HG03175 (cell line): Measurements from ENCODE around the gene MBD5.

Source experiments
- ATAC-seq: cut with Tn5 transposase; IDR thresholded peaks from one replicate; pipeline ENCODE4 v1.9.1; 2021; ENCODE audit warnings: mild to moderate bottlenecking, moderate library complexity; ENCODE audit not compliant: unreplicated experiment

The MBD5 gene

DNA sequence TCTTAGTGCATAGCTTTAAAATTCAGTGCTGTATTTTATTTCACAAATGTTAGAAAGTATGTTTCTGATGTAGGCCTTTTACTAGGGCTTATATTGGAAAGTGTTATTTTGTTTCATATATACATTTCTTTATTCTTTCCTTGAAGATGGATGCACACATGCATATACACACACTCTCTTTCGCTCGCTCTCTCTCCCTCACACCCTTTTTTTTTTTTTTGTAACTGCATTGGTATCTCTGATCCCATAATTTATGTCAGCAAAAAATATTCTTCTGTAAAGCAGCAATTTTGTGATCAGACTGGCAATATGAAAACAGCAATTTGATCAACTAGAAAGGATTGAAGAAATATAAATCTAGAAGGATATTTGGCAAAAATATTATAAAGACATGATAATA lies 2.0 kb downstream of the MBD5 start:
- no peak for ATAC-seq

DNA sequence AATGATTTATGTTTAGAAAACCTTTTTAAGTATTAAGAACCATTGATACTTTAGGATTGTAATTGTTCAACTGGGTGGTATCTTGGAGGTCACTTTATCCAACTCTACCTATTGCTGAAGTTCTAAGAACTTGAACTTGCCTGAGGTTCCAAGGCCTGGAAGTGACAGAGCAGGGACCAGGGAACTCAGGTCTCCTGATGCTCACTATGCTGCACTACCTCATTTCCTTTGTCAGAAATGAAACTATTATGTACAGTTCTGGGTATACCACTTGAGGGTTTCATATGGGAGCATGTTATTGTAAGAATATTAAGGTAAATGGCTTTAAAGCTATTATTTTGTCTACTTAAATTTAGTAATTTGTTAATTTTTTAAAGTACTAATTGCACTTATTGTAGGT lies 3.0 kb downstream of the MBD5 start:
- ATAC-seq: peak; percentile 21

DNA sequence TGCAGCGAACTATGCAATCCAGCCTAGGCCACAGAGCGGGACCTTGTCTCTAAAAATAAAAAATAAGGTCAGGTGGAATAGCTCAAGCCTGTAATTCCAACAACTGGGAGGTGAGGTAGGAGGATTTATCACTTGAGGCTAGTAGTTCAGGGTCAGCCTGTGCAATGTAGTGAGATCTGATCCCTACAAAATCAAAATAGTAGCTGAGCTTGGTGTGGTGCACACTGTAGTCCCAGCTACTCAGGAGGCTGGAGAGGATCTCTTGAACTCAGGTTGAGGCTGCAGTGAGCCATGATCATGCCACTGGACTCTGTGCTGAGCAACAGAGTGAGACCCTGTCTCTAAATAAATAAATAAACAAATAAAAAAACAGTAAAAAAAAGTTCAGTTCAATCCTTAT lies 5.7 kb downstream of the MBD5 start:
- ATAC-seq: no peak

DNA sequence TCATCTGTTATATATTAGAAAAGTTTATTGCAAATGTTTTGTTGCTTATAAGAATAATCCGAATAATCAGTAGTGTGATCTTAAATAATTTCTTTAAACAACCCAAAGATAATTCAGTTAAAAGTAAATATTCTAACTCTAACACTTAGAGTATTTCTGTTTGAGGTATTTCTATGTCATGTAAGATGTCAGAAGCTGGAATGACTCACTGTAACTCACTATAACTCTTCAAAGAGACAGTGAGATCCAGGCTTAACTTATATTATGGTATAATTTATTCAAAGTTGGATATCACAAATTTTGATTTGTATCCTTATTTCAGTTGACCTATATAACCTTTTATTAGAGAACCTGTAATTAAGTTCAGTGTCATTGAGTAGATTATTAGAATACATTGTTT lies 6.9 kb downstream of the MBD5 start:
- no peak for ATAC-seq

DNA sequence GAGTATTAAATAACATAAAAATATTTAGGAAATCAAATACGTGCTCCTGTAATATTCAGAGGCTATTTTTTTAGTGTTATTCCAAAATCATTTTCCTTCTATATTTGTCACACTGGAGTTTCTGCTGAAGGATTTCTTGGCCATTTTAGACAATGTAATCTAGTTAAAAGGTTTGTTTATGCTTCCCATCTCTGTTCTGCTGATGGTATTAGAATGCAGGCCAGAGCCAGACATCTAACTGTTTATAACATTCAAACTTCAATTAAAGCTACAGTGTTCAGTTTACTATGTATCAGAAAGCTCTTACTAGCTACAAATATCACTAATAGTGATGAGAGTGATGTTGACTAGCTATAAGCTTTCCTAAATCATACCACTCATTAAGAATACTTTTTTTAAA lies 7.9 kb downstream of the MBD5 start:
- no peak for ATAC-seq

DNA sequence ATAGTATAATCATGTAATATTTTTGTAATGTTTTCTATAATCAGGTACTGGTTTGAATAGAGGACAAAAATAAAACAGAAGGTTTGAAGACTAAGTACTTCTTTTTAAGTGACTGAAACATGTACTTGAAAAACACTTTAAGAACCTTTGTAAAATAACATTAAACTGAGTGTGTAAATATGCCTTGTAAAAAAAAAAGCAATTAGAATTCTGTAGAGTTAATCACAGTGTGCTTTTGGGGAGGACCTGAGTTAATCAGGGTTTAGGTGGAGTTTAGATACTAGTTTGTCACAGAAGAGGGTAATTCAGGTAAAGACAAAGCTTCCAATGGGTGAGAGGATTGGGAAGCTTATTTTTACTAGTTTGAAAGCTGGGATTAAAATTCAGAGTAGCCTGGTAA lies 10.3 kb downstream of the MBD5 start:
- no peak for ATAC-seq

DNA sequence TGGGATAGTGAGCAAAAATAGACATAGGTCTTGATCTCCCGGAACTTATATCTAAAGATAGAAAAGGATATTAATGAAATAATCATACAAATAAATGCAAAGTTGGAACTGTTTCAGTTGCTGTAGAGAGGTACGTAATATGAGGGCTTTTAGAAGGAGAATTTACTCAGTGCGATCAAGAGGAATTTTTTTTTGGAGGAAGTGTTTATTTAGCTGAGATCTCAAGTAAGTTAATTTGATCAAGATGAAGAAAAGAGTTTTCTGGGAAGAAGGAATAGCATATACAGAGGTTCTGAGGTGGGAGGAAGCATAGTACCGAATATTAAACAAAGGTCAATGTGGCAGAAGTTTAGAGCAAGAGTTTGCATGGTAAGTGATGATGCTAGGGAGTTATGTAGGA lies 11.3 kb downstream of the MBD5 start:
- ATAC-seq: no peak

DNA sequence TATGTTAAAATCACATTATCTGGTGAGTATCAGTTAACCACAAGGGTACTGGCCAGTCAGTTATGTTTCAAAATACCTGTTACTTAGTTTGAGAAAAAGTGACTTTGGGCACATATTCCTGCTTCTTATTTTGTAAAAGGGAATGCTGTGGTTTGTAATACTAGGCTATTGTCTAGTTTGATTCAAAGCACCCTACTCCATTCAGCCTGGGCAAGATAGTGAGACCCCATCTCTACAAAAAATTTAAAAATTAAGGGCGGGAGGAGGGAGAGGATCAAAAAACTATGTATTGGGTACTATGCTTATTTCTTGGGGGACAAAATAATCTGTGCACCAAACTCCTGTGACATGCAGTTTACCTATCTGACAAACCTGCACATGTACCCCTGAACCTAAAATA lies 18.9 kb downstream of the MBD5 start:
- ATAC-seq: no peak

DNA sequence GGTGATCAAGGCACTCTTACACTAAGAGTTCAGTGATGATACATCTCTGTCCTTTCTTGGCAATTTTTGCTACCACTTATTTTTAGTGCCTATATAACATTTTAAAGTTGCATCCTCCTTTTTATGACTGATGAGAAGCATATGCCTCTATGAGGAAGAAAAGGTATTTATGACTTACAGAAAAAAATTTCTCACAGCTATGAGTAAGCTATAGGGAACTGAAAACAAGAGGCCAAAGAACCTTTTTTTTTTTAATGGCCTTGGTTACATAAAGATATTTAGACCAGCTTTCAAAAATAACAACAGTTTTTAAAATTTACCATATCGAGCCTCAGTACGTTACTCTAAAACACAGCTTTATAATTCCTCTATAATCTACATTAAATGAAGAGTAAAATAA lies 21.3 kb downstream of the MBD5 start:
- peak; percentile 88 for ATAC-seq

DNA sequence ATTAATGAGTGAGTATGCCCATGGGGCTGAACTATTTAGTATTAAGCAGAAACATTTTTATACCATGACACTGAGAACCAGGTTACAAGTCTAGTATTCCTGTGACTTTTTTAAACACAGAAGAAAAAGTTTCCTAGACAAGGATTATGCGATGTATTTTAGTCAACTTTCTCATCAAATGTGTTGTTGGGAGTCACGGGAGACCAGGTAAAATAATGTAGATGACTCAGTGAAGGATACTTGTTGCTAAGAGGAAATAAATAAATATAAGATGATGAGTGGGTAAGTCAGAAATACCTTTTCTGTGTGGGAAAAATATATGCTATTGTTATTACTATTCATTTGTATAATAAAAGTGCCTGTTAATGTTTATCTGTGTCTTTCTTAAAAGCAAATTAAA lies 23.4 kb downstream of the MBD5 start:
- ATAC-seq: no peak

DNA sequence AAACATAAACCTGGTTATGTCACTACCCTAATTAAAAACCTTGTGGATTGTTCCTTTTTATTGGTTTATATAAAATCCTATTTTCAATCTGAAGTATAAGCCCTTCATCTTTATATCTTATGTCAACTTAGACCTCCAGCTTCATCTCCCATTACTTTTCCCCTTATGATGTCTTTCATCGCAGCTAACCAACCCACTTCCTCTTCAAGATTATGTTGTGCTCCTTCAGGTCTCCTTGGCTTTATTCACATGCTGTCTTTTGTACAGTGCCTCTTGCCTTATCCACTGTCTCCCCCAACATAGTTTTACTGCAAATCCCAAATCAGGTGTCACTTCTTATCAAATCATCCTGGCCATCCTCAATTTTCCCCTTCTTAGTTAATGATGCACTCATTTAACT lies 25.9 kb downstream of the MBD5 start:
- no peak for ATAC-seq

DNA sequence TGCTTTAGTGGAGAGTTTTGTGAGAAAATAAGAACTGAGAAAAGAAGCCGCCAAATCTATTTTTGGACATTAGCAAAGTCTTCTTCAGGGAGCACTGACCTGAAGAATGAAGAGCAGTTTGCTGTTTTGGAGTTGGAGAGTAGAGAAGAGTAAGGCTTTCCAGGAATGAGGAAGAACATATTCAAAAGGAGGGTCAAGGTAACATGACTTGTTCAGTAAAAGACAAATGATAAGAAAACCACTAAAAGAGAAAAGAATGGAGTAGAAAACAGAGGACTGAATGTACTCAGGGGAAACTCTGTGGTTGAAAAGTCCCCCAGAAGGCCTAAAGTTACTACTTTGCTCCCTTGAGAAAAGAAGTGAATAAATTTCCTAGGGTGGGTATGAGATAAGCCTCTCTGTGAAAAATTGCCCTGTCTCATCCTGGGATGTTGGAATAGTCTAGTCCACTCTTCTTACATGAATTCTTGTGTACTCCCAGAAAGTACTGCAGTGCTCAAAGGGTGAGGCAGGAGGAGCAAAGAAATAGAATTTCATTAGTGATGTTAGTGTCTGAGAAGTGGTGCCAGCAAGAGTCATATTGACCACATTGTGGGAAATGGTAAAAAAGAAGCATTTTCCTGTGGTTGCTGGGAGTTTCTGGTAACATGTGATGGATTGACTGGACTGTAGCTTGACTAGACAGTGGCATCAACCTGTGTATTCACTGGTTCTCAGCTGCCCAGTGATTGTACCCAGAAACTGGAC lies 27.8 kb downstream of the MBD5 start:
- peak; percentile 58 for ATAC-seq

DNA sequence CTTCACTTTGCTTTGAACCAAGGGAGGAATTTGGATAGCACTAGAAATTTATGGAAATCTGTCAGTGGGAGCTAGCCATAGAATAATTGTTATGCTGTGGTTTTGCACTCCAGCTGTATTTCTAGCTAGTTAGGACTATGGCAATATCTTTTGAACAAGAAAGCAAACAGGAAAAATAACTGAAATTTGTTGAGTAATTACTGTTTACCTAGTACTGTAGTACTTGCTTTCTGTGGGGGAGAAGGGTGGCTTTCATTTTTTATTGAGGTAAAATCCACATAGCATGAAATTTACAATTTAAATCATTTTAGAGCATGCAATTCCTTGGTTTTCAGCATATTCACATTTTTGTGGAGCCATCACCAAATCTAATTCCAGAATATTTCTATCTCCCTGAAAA lies 28.4 kb downstream of the MBD5 start:
- peak; percentile 4 for ATAC-seq

DNA sequence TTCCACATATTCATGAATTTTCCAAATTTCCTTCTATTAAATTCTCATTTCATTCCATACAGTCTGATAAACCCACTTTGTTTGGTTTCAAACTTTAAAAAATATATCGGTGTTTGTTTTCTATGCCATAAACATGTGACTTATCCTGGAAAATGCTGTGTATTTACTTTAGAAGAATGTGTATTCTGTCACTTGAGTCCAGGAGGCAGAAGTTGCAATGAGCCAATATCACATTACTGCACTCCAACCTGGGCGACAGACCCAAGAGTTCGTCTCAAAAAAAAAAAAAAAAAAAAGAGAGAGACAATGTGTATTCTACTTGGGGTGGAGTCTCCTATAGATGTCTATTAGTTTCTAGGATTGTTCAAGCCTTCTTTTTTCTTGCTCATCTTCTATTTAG lies 31.8 kb downstream of the MBD5 start:
- no peak for ATAC-seq

DNA sequence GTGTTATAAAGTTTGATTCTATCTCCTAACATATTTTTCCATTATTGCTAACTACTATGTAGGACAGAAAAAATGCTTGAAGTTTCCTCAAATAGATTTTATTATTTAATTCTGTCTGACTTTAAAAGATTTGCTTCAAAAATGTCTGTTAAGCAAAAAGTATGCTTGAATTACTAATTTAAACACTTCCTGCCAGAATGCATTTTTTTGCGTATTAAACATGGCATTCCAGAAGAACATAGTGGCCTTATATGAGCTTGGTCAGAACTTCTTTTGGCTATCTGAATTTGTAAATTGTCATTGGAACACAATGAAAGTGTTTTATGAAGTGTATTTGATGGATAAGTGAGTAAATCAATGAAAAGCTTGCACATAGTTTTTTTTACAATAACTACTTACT lies 37.8 kb downstream of the MBD5 start:
- ATAC-seq: no peak

DNA sequence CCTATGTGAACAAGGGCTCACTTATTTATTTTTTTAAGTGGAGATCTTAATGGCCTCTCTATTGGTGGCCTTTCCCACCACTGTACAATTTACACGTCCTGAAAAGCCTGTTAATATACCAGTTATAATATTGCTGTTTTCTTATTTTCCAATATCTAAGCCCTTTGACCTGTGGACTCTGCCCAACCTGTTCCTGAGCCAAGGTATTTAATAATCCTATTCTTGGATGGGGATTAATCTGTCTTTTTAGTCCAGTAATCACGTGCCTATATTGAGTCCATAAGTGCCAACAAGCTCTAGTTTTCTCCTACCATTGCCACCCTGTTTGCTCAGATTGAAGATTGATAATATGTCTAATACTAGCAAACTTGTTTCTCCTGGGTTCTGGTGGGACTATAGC lies 42.7 kb downstream of the MBD5 start:
- ATAC-seq: no peak

DNA sequence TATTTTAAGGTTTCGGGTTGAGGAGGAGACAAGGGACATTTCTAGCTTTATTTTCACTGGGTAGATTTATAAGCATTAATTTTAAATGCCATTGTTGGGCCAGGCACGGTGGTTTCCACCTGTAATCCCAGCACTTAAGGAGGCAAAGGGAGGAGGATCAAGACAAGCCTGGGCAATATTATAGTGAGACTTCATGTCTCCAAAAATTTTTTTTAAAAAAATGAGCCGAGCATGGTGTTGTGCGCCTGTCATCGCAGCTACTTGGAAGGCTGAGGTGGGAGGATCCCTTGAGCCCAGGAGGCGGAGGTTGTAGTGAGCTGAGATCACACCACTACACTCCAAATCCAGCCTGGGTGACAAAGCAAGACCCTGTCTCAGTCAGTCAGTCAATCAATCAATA lies 45.0 kb downstream of the MBD5 start:
- no peak for ATAC-seq

DNA sequence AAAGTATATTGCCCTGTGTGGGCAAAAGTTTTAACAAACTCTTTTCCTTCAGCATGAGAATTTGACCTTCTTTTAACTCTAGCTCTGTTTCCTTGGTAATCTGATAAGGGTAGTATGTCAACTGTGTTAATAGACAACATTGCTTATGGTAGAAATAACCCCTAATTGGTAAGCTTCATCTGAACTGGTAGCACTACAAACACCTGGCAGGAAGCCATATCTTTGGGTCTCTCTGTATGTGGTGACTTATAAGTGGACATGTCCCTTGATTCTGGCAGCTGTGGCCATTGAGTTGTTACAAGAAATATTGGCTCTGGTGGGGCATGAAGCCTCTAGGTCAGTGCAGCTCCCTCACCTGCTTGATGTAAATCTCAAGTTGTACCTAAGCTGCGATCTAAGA lies 46.9 kb downstream of the MBD5 start:
- no peak for ATAC-seq

DNA sequence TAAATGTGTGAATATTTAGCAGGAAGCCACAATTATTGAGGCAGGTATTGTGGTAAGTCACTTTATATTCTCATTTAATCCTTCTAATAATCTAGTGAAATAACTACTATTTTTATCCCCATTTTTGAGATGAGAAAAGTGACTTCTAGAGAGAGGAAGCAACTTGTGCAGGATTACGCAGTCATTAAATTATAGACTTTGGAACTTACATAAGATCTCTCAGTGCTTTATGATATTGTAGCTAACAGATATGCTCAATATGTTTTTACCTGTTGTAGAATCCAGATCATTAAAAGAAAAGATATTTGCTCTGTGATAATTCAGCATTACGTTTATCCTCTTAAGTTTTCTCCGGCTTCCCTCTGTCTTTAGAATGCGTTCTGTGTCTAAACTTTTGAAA lies 50.5 kb downstream of the MBD5 start:
- ATAC-seq: no peak

DNA sequence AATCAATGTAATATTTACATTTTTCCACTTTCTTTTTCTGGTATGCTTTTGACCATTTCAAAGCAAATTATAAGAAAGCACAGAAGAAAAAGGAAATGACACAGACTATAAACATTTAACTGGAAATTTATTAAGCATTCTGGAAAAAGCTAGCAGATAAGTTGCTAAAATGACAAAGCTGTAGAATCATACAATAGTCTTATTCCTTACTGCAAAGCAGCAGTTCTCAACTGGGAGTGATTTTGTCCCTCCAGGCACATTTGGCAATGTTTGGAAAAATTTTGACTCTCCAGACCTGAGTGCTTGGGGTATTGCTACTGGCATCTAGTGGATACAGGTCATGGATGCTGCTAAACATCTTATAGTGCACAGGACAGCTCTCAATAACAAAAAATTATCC lies 75.1 kb downstream of the MBD5 start:
- ATAC-seq: no peak

DNA sequence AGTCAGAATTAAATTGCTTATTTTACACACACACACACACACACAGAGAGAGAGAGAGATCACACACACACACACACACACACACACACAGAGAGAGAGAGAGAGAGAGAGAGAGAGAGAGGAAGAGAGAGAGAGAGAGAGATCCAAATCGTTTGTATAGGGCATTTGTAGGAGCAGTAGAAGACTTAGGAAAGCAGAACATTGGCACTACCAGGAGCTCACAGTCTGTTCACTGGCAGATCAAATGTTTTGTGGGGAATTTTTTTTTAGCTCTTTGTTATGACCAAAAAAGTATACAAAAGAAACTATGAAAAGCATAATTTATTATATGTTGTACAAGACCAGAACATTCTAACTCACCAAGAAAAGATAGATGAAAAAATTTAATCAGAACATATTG lies 81.8 kb downstream of the MBD5 start:
- ATAC-seq: no peak

DNA sequence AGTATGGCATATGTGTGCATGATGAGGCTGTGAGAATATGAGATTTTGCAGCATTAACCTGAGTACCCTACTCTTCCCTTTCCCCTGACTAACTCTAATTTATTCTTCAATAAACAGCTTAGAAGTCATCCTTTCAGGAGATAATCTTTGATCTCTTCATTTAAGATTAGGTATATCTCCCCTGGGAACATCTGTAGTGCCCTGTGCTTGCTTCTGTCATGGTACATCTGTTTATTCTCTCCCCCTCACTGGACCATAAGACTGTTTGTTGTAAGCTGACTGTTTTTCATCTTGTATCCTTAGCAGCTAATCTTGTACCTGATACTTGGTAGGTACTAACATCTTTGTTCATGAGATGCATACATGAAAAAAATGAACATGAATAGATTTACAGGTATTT lies 83.1 kb downstream of the MBD5 start:
- ATAC-seq: no peak

DNA sequence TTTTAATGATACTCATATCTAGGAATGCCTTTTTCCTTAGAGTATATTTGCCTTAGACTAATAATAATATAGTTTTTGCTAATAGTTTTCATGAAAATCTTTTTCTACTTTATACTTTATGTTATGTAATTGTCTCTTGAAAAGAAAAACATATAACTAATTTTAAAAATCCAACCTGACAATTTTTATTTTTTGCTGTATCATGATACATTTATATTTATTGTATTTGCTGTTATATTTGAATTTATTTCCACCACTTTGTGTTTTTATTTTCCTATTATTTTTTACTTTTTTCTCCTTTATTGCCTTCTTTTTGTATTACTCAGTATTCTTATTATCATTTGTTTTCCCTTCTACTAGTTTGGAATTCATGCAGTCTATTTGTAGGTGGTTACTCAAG lies 85.4 kb downstream of the MBD5 start:
- no peak for ATAC-seq
